Astrocyte (in vitro differentiated cells and primary cell): ENCODE measurements around the gene ULK1. TPM values are rescaled to one million over a fixed set of nuclear protein-coding genes. Genes with fewer than 3 reads are reported as not detected.

Source experiments
- DNase-seq: peaks from one replicate; pipeline ENCODE4 v3.0.0-alpha.2; 2010; ENCODE audit warnings: low read depth
- FAIRE-seq: peaks from 2 replicates; lab custom pipeline; 2011; peaks lifted over from hg19 to GRCh38; lab: Jason Lieb, UNC
- H2AFZ ChIP-seq: 2 replicates; pipeline ENCODE4 v1.6.0; 2012; ENCODE audit warnings: low read depth, low read length, inconsistent platforms
- H3K27ac ChIP-seq: 2 replicates; pipeline ENCODE4 v1.5.1; 2011; ENCODE audit warnings: low read depth, low read length, inconsistent platforms
- H3K27me3 ChIP-seq: 2 replicates; pipeline ENCODE4 v1.6.0; 2011; ENCODE audit warnings: low read length, inconsistent platforms; ENCODE audit not compliant: insufficient read depth
- H3K36me3 ChIP-seq: 2 replicates; pipeline ENCODE4 v1.5.1; 2011; ENCODE audit warnings: low read length, inconsistent platforms; ENCODE audit not compliant: insufficient read depth
- H3K4me1 ChIP-seq: 2 replicates; pipeline ENCODE4 v1.5.1; 2011; ENCODE audit warnings: low read length, inconsistent platforms; ENCODE audit not compliant: insufficient read depth
- H3K4me2 ChIP-seq: 2 replicates; pipeline ENCODE4 v1.6.0; 2012; ENCODE audit warnings: low read length, inconsistent platforms
- H3K4me3 ChIP-seq: 2 replicates; pipeline ENCODE4 v1.5.1; 2011; ENCODE audit warnings: low read depth, mild to moderate bottlenecking, low read length, inconsistent platforms; ENCODE audit not compliant: insufficient read depth
- H3K79me2 ChIP-seq: 2 replicates; pipeline ENCODE4 v1.6.0; 2012; ENCODE audit warnings: mild to moderate bottlenecking, low read length, inconsistent platforms; ENCODE audit not compliant: insufficient read depth
- H3K9ac ChIP-seq: 2 replicates; pipeline ENCODE4 v1.6.0; 2012; ENCODE audit warnings: mild to moderate bottlenecking, low read length, inconsistent platforms
- H3K9me3 ChIP-seq: 2 replicates; pipeline ENCODE4 v1.5.1; 2012; ENCODE audit warnings: low read depth, mild to moderate bottlenecking, low read length, inconsistent platforms; ENCODE audit not compliant: insufficient read depth
- H4K20me1 ChIP-seq: 2 replicates; pipeline ENCODE4 v1.6.0; 2012; ENCODE audit warnings: low read length, inconsistent platforms; ENCODE audit not compliant: insufficient read depth
- H3K27ac Mint-ChIP-seq: one replicate; pipeline ENCODE4 v1.8.0; 2021; ENCODE audit warnings: mild to moderate bottlenecking, mixed read lengths; ENCODE audit not compliant: unreplicated experiment
- H3K27me3 Mint-ChIP-seq: one replicate; pipeline ENCODE4 v1.8.0; 2021; ENCODE audit warnings: low read depth, mixed read lengths; ENCODE audit not compliant: unreplicated experiment
- H3K36me3 Mint-ChIP-seq: one replicate; pipeline ENCODE4 v1.8.0; 2021; ENCODE audit warnings: low read depth, mixed read lengths; ENCODE audit not compliant: unreplicated experiment
- H3K4me1 Mint-ChIP-seq: one replicate; pipeline ENCODE4 v1.8.0; 2021; ENCODE audit warnings: low read depth, mixed read lengths; ENCODE audit not compliant: unreplicated experiment
- H3K4me3 Mint-ChIP-seq: one replicate; pipeline ENCODE4 v1.8.0; 2021; ENCODE audit warnings: mild to moderate bottlenecking, moderate library complexity, mixed read lengths; ENCODE audit not compliant: unreplicated experiment
- H3K9me3 Mint-ChIP-seq: one replicate; pipeline ENCODE4 v1.8.0; 2021; ENCODE audit warnings: mild to moderate bottlenecking, mixed read lengths; ENCODE audit not compliant: unreplicated experiment
- EZH2 ChIP-seq: IDR thresholded peaks from 2 replicates; pipeline ENCODE4 v1.6.1; 2012; ENCODE audit warnings: mild to moderate bottlenecking, low read length, inconsistent platforms; ENCODE audit not compliant: insufficient read depth
- total RNA-seq: library from RNA; stranded (reverse); gene quantifications from 2 replicates; pipeline ENCODE4 v1.2.1, GENCODE V29; 2021
- TF ChIP-seq, protein P1 (sequence below): IDR thresholded peaks from 2 replicates; pipeline ENCODE4 v1.5.1; 2011; ENCODE audit warnings: low read depth, mild to moderate bottlenecking, inconsistent platforms, low read length, moderate library complexity; ENCODE audit not compliant: insufficient read depth

ULK1 gene
- total RNA-seq, 1 donor from 2014 or later = 51.8 TPM

DNA sequence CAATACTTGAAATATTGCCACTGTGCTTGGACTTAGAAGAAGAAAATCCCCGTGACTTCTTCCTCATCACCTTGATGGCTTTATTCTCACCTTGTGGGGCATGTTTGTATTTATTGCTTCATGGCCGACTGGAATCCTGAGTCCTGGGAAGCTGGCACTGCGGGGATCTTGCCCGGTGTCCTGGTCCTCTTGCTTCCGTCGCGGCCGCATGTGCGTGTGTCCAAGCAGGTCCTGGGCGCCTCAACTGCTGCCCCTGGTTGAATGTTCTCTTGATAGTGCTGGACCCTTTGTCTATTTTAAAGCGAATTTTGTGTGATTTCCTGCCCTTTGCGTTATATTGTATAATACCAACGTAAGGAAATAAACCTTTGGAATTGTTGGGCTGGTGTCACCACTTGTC is 28.4 kb downstream of the ULK1 start:
- H3K27me3 Mint-ChIP-seq = no peaks in the 10 kb centered on the region
- Histone ChIP-seq H3K27ac (no peak overlapping the region), H3K4me2 (no peak overlapping the region), H3K9me3 (no peaks in the 10 kb centered on the region), H3K4me3 (no peak overlapping the region), H3K27me3 (no peaks in the 10 kb centered on the region), H3K36me3 (no peaks in the 10 kb centered on the region), H3K9ac (no peak overlapping the region), H4K20me1 (peaks cover 5% of the 10 kb centered on the region), H3K79me2 (no peaks in the 10 kb centered on the region), H3K4me1 (no peaks in the 10 kb centered on the region), H2AFZ (no peak overlapping the region)
- H3K4me3 Mint-ChIP-seq = no peak overlapping the region
- H3K27ac Mint-ChIP-seq = no peak overlapping the region
- no peak for DNase-seq
- H3K36me3 Mint-ChIP-seq = peaks cover 6% of the 10 kb centered on the region
- H3K4me1 Mint-ChIP-seq = no peaks in the 10 kb centered on the region
- peaks cover 4% of the 10 kb centered on the region for H3K9me3 Mint-ChIP-seq
- FAIRE-seq = no peak
- TF ChIP-seq EZH2 = no peak
- TF ChIP-seq, protein P1, sequence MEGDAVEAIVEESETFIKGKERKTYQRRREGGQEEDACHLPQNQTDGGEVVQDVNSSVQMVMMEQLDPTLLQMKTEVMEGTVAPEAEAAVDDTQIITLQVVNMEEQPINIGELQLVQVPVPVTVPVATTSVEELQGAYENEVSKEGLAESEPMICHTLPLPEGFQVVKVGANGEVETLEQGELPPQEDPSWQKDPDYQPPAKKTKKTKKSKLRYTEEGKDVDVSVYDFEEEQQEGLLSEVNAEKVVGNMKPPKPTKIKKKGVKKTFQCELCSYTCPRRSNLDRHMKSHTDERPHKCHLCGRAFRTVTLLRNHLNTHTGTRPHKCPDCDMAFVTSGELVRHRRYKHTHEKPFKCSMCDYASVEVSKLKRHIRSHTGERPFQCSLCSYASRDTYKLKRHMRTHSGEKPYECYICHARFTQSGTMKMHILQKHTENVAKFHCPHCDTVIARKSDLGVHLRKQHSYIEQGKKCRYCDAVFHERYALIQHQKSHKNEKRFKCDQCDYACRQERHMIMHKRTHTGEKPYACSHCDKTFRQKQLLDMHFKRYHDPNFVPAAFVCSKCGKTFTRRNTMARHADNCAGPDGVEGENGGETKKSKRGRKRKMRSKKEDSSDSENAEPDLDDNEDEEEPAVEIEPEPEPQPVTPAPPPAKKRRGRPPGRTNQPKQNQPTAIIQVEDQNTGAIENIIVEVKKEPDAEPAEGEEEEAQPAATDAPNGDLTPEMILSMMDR = no peak

DNA sequence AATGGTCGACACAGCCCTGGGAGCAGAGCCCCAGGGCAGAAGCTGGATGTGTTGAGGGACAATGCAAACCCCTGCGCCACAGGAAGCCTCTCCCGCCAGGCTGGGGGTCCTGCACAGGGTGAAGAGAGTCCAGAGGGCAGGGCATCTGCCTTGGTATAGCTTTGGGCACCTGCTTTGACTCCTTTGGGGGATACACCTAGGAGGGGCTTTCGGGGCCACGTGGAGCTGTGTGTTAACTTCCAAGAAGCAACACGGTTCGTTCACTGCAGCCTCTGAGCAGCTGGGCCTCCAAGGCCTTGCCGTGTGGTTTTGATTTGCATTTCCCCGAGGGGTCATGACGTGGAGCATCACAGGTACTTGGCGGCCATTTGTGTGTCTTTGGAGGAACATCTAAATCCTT is 28.8 kb downstream of the ULK1 start:
- Histone ChIP-seq H3K27me3 (no peaks in the 10 kb centered on the region), H3K79me2 (no peaks in the 10 kb centered on the region), H3K9ac (no peak overlapping the region), H2AFZ (no peak overlapping the region), H3K4me1 (no peaks in the 10 kb centered on the region), H3K4me3 (no peak overlapping the region), H3K36me3 (no peaks in the 10 kb centered on the region), H4K20me1 (peaks cover under 1% of the 10 kb centered on the region), H3K4me2 (no peak overlapping the region), H3K9me3 (no peaks in the 10 kb centered on the region), H3K27ac (no peak overlapping the region)
- DNase-seq (no peak), FAIRE-seq (no peak)
- no peak for TF ChIP-seq EZH2
- TF ChIP-seq, protein P1 = no peak
- H3K27me3 Mint-ChIP-seq = no peaks in the 10 kb centered on the region
- no peak overlapping the region for H3K4me3 Mint-ChIP-seq
- H3K4me1 Mint-ChIP-seq = no peaks in the 10 kb centered on the region
- H3K27ac Mint-ChIP-seq = no peak overlapping the region
- peaks cover 4% of the 10 kb centered on the region for H3K9me3 Mint-ChIP-seq
- H3K36me3 Mint-ChIP-seq = peaks cover 8% of the 10 kb centered on the region

DNA sequence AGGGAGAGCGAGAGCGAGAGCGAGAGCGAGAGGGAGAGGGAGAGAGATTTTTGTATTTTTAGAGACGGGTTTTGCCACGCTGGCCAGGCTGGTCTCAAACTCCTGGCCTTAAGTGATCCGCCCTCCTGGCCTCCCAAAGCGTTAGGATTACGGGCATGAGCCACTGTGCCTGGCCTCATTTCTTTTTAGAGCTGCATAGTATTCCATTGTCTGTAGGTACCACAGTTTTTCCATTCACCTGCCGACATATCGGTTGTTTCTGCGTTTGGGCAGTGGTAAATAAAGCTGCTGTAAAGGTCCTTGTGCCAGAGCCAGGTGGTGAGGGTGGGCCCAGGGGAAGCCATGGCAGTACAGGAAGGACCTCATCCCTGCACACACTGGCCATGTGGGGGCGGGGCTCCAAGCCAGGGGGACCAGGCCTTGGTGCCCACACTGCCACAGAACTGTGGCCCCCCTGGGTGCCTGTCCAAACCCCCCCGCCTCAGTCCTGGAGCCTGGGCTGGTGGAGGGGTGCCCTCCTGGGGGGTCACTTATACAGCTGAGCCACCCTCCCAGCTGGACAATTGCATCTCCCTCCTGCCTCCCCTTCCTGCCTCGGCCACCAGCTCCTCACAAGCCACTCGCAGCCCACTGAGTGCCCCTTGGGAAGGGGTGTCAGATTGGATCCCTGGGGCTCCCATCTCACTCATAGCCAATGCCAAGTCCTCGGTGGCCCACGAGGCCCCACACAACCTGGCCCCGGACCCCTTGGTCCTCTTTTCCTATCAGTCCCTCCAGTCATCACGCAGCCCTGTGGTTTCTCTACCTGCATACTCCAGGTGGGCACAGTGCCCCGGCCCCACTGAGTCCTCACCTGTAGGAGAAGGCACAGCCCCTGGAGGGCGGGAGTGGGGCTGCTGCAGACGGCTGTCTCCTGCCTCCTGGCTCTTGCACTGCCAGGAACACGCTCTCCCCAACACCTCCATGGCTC is 33.0 kb downstream of the ULK1 start:
- Histone ChIP-seq H3K4me3 (no peak overlapping the region), H3K9ac (no peak overlapping the region), H2AFZ (no peak overlapping the region), H3K4me2 (no peak overlapping the region), H4K20me1 (peaks cover 19% of the 10 kb centered on the region), H3K36me3 (peaks cover 7% of the 10 kb centered on the region), H3K27me3 (no peaks in the 10 kb centered on the region), H3K79me2 (peaks cover 30% of the 10 kb centered on the region), H3K4me1 (no peaks in the 10 kb centered on the region), H3K27ac (no peak overlapping the region), H3K9me3 (no peaks in the 10 kb centered on the region)
- H3K4me1 Mint-ChIP-seq = peaks cover 3% of the 10 kb centered on the region
- H3K36me3 Mint-ChIP-seq = peaks cover 11% of the 10 kb centered on the region
- H3K27me3 Mint-ChIP-seq = no peaks in the 10 kb centered on the region
- DNase-seq (no peak), FAIRE-seq (no peak)
- H3K27ac Mint-ChIP-seq = peak overlapping the region; percentile 20
- H3K4me3 Mint-ChIP-seq = peak overlapping the region; percentile 63
- TF ChIP-seq, protein P1 = no peak
- no peak for TF ChIP-seq EZH2
- peaks cover 4% of the 10 kb centered on the region for H3K9me3 Mint-ChIP-seq
